H9 (cell line): Measurements from ENCODE around the gene ARMH3. TPM values are rescaled to one million over a fixed set of nuclear protein-coding genes. Genes with fewer than 3 reads are reported as not detected.

Experiments used
- DNase-seq: peaks from one replicate; pipeline ENCODE4 v3.0.0-alpha.2; 2017
- H2AFZ ChIP-seq: one replicate; pipeline ENCODE4 v1.6.1; 2013; ENCODE audit warnings: mild to moderate bottlenecking, low read length, control low read depth, moderate library complexity
- H2AK5ac ChIP-seq: 2 replicates; pipeline ENCODE4 v1.6.1; 2013; ENCODE audit warnings: low read length, control low read depth, mixed read lengths; ENCODE audit not compliant: insufficient read length
- H2BK120ac ChIP-seq: one replicate; pipeline ENCODE4 v1.6.1; 2013; ENCODE audit warnings: low read depth, mild to moderate bottlenecking, low read length, control low read depth, inconsistent platforms; ENCODE audit not compliant: poor library complexity, severe bottlenecking
- H2BK12ac ChIP-seq: 2 replicates; pipeline ENCODE4 v1.6.1; 2013; ENCODE audit warnings: low read length, control low read depth, mixed read lengths, low read depth; ENCODE audit not compliant: insufficient read length
- H2BK15ac ChIP-seq: 2 replicates; pipeline ENCODE4 v1.6.1; 2013; ENCODE audit warnings: low read depth, low read length, control low read depth
- H2BK20ac ChIP-seq: one replicate; pipeline ENCODE4 v1.6.1; 2013; ENCODE audit warnings: low read depth, mild to moderate bottlenecking, low read length, control low read depth, inconsistent platforms; ENCODE audit not compliant: poor library complexity, severe bottlenecking
- H2BK5ac ChIP-seq: 2 replicates; pipeline ENCODE4 v1.6.1; 2013; ENCODE audit warnings: low read length, control low read depth, mixed read lengths; ENCODE audit not compliant: insufficient read length
- H3K14ac ChIP-seq: 2 replicates; pipeline ENCODE4 v1.6.1; 2013; ENCODE audit warnings: low read length, control low read depth; ENCODE audit not compliant: insufficient read depth
- H3K18ac ChIP-seq: 2 replicates; pipeline ENCODE4 v1.6.1; 2013; ENCODE audit warnings: low read depth, mild to moderate bottlenecking, mixed read lengths, low read length, control low read depth; ENCODE audit not compliant: insufficient read length
- H3K23ac ChIP-seq: 2 replicates; pipeline ENCODE4 v1.6.1; 2013; ENCODE audit warnings: low read length, control low read depth, mixed read lengths, low read depth; ENCODE audit not compliant: insufficient read length
- H3K23me2 ChIP-seq: 2 replicates; pipeline ENCODE4 v1.6.1; 2013; ENCODE audit warnings: low read depth, mild to moderate bottlenecking, mixed read lengths, low read length, control low read depth; ENCODE audit not compliant: insufficient read length, poor library complexity, severe bottlenecking
- H3K27ac ChIP-seq: 2 replicates; pipeline ENCODE4 v1.5.1; 2013; ENCODE audit warnings: low read length, control low read depth, mixed read lengths, low read depth; ENCODE audit not compliant: insufficient read length
- H3K27me3 ChIP-seq: 2 replicates; pipeline ENCODE4 v1.6.1; 2013; ENCODE audit warnings: low read length, control low read depth, inconsistent platforms; ENCODE audit not compliant: insufficient read depth
- H3K4ac ChIP-seq: 2 replicates; pipeline ENCODE4 v1.6.1; 2013; ENCODE audit warnings: low read depth, mild to moderate bottlenecking, control low read depth, inconsistent platforms, low read length, moderate library complexity
- H3K4me1 ChIP-seq: 2 replicates; pipeline ENCODE4 v1.6.1; 2013; ENCODE audit warnings: low read length, control low read depth, inconsistent platforms; ENCODE audit not compliant: insufficient read depth
- H3K4me2 ChIP-seq: 2 replicates; pipeline ENCODE4 v1.6.1; 2013; ENCODE audit warnings: low read length, control low read depth, mixed read lengths; ENCODE audit not compliant: insufficient read length, insufficient read depth
- H3K56ac ChIP-seq: 2 replicates; pipeline ENCODE4 v1.6.1; 2013; ENCODE audit warnings: low read depth, mild to moderate bottlenecking, mixed read lengths, low read length, control low read depth; ENCODE audit not compliant: insufficient read length
- H3K79me1 ChIP-seq: 2 replicates; pipeline ENCODE4 v1.6.1; 2013; ENCODE audit warnings: low read depth, mild to moderate bottlenecking, moderate library complexity, low read length, control low read depth, inconsistent platforms; ENCODE audit not compliant: insufficient read depth, poor library complexity, severe bottlenecking
- H3K79me2 ChIP-seq: 2 replicates; pipeline ENCODE4 v1.6.1; 2013; ENCODE audit warnings: low read length, control low read depth, inconsistent platforms; ENCODE audit not compliant: insufficient read depth
- H3K9ac ChIP-seq: 2 replicates; pipeline ENCODE4 v1.6.1; 2013; ENCODE audit warnings: low read length, control low read depth, mixed read lengths; ENCODE audit not compliant: insufficient read length; ENCODE audit errors: extremely low read depth
- H3K9me3 ChIP-seq: one replicate; pipeline ENCODE4 v1.6.1; 2013; ENCODE audit warnings: low read depth, low read length, inconsistent platforms; ENCODE audit not compliant: control insufficient read depth
- H3T11ph ChIP-seq: one replicate; pipeline ENCODE4 v1.6.1; 2013; ENCODE audit warnings: mild to moderate bottlenecking, low read length, control low read depth, inconsistent platforms
- H4K20me1 ChIP-seq: one replicate; pipeline ENCODE4 v1.6.1; 2013; ENCODE audit not compliant: control insufficient read depth, insufficient read length, insufficient read depth
- H4K5ac ChIP-seq: 2 replicates; pipeline ENCODE4 v1.6.1; 2013; ENCODE audit warnings: low read depth, mild to moderate bottlenecking, mixed read lengths, low read length, control low read depth; ENCODE audit not compliant: insufficient read length
- H4K8ac ChIP-seq: replicated peaks from 2 replicates; pipeline ENCODE4 v1.6.1; 2013; ENCODE audit warnings: low read length, control low read depth, mixed read lengths, low read depth; ENCODE audit not compliant: insufficient read length
- H4K91ac ChIP-seq: 2 replicates; pipeline ENCODE4 v1.6.1; 2013; ENCODE audit warnings: low read depth, mild to moderate bottlenecking, moderate library complexity, mixed read lengths, low read length, control low read depth; ENCODE audit not compliant: insufficient read length
- H3K27ac Mint-ChIP-seq, 3 experiments: 2 replicates in 2 of 3; 3 replicates in 1 of 3; pipeline ENCODE4 v1.8.0; 2020 to 2021; ENCODE audit warnings: mixed read lengths in 3 of 3, mild to moderate bottlenecking in 1 of 3, moderate library complexity in 1 of 3
- H3K27me3 Mint-ChIP-seq: 2 replicates; pipeline ENCODE4 v1.8.0; 2021; ENCODE audit warnings: low read depth, mild to moderate bottlenecking, moderate library complexity, mixed read lengths
- H3K36me3 Mint-ChIP-seq, 3 experiments: 2 replicates in 2 of 3; 3 replicates in 1 of 3; pipeline ENCODE4 v1.8.0; 2020 to 2021; ENCODE audit warnings: low read depth in 3 of 3, mixed read lengths in 3 of 3; ENCODE audit not compliant: insufficient read depth in 1 of 3
- H3K4me1 Mint-ChIP-seq, 2 experiments: 2 replicates each; pipeline ENCODE4 v1.8.0; 2020; ENCODE audit warnings: mixed read lengths in 2 of 2
- H3K4me3 Mint-ChIP-seq, 2 experiments: 2 replicates in 1 of 2; 3 replicates in 1 of 2; pipeline ENCODE4 v1.8.0; 2020 to 2021; ENCODE audit warnings: mild to moderate bottlenecking in 2 of 2, mixed read lengths in 2 of 2, moderate library complexity in 1 of 2
- H3K9me3 Mint-ChIP-seq, 2 experiments: 2 replicates in 1 of 2; 3 replicates in 1 of 2; pipeline ENCODE4 v1.8.0; 2020; ENCODE audit warnings: mild to moderate bottlenecking in 2 of 2, mixed read lengths in 2 of 2, moderate library complexity in 1 of 2
- CTCF ChIP-seq: fragments of 200-600 bp; sonication (generic); conservative IDR thresholded peaks from 3 replicates; pipeline ENCODE4 v1.8.0; 2021; ENCODE audit warnings: antibody characterized with exemption, mild to moderate bottlenecking
- WGBS: extraction: QIAGEN DNeasy Blood & Tissue Kit; methylation state at CpG from one replicate; pipeline ENCODE4 v1.1.7; 2013; ENCODE audit warnings: missing lambda C conversion rate, low lambda C conversion rate, mixed read lengths; ENCODE audit not compliant: insufficient read length; ENCODE audit errors: extremely low coverage; 5-methylcytosine and 5-hydroxymethylcytosine counted together
- total RNA-seq: library from RNA; stranded (reverse); gene quantifications from 2 replicates; pipeline ENCODE4 v1.2.1, GENCODE V29; 2021

The ARMH3 gene
- total RNA-seq, 1 experiment from 2014 or later = 20.4 TPM

- Histone ChIP-seq H2BK12ac (no peak overlapping the region), H2BK15ac (no peak overlapping the region), H4K8ac (no peak overlapping the region), H3K4me2 (no peak overlapping the region), H3K79me1 (no peaks in the 10 kb centered on the region), H3K18ac (no peak overlapping the region), H3K14ac (no peak overlapping the region), H3K27ac (no peak overlapping the region), H3K23me2 (no peaks in the 10 kb centered on the region), H2BK5ac (no peak overlapping the region), H3K4ac (no peak overlapping the region), H2BK20ac (no peak overlapping the region), H3K9ac (no peak overlapping the region), H3K27me3 (no peaks in the 10 kb centered on the region), H2AFZ (no peak overlapping the region), H4K20me1 (no peaks in the 10 kb centered on the region), H3K79me2 (no peaks in the 10 kb centered on the region), H2BK120ac (no peak overlapping the region), H4K5ac (no peak overlapping the region), H4K91ac (no peak overlapping the region), H3K23ac (no peak overlapping the region), H2AK5ac (no peak overlapping the region), H3K56ac (no peak overlapping the region), H3K4me1 (no peaks in the 10 kb centered on the region), H3T11ph (no peak overlapping the region), H3K9me3 (no peaks in the 10 kb centered on the region)
- no peaks in the 10 kb centered on the region for H3K4me1 Mint-ChIP-seq
- H3K27ac Mint-ChIP-seq = no peak overlapping the region
- no peak for DNase-seq
- TF ChIP-seq CTCF = no peak
- no peaks in the 10 kb centered on the region for H3K27me3 Mint-ChIP-seq
- peaks cover 8 to 19% (median 15%) of the 10 kb centered on the region in 3 experiments for H3K36me3 Mint-ChIP-seq
- WGBS = no CpG with 5 or more reads among the region's 2 CpGs
- H3K9me3 Mint-ChIP-seq = peaks cover 13 to 17% of the 10 kb centered on the region in 2 experiments
- no peak overlapping the region for H3K4me3 Mint-ChIP-seq
Observed at GRCh38 chr10:101859530-101859929, 196.4 kb downstream of the ARMH3 start.
